Hepatocyte (in vitro differentiated cells): ENCODE measurements around the gene DTD1.

Experiments used
- EZH2 ChIP-seq: fragments of 200-600 bp; sonication (generic); IDR thresholded peaks from 2 replicates; pipeline ENCODE4 v1.6.1; 2016; ENCODE audit warnings: antibody characterized with exemption, mild to moderate bottlenecking, borderline replicate concordance
- EZH2phosphoT487 ChIP-seq: fragments of 200-600 bp; sonication (generic); IDR thresholded peaks from one replicate; pipeline ENCODE4 v1.6.1; 2018; ENCODE audit warnings: antibody characterized with exemption, mild to moderate bottlenecking, low read depth, moderate library complexity; ENCODE audit not compliant: unreplicated experiment, severe bottlenecking
- TF ChIP-seq, protein P1 (sequence below): fragments of 200-600 bp; sonication (generic); IDR thresholded peaks from 2 replicates; pipeline ENCODE4 v1.5.1; 2016; ENCODE audit warnings: antibody characterized with exemption, mild to moderate bottlenecking; ENCODE audit not compliant: poor library complexity

- TF ChIP-seq, protein P1, sequence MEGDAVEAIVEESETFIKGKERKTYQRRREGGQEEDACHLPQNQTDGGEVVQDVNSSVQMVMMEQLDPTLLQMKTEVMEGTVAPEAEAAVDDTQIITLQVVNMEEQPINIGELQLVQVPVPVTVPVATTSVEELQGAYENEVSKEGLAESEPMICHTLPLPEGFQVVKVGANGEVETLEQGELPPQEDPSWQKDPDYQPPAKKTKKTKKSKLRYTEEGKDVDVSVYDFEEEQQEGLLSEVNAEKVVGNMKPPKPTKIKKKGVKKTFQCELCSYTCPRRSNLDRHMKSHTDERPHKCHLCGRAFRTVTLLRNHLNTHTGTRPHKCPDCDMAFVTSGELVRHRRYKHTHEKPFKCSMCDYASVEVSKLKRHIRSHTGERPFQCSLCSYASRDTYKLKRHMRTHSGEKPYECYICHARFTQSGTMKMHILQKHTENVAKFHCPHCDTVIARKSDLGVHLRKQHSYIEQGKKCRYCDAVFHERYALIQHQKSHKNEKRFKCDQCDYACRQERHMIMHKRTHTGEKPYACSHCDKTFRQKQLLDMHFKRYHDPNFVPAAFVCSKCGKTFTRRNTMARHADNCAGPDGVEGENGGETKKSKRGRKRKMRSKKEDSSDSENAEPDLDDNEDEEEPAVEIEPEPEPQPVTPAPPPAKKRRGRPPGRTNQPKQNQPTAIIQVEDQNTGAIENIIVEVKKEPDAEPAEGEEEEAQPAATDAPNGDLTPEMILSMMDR = no peak
- TF ChIP-seq EZH2 (no peak), EZH2phosphoT487 (no peak)
Measured at GRCh38 chr20:18571009-18571408, 16.8 kb upstream of the DTD1 start.
